Urothelium cell line (cell line): ENCODE data around the gene ASXL2.

Source experiments
- DNase-seq: peaks from one replicate; pipeline ENCODE4 v3.0.0; 2011; ENCODE audit warnings: low spot score, mixed read lengths
- FAIRE-seq: peaks from 2 replicates; lab custom pipeline; 2011; peaks lifted over from hg19 to GRCh38; lab: Jason Lieb, UNC

Gene ASXL2

GRCh38 chr2:25698752-25699151, 179.5 kb downstream of the ASXL2 start:
- FAIRE-seq (no peak), DNase-seq (no peak)

- no peak for FAIRE-seq
- DNase-seq, result no peak
Observed at GRCh38 chr2:25697559-25698341, 180.5 kb downstream of the ASXL2 start.

DNA sequence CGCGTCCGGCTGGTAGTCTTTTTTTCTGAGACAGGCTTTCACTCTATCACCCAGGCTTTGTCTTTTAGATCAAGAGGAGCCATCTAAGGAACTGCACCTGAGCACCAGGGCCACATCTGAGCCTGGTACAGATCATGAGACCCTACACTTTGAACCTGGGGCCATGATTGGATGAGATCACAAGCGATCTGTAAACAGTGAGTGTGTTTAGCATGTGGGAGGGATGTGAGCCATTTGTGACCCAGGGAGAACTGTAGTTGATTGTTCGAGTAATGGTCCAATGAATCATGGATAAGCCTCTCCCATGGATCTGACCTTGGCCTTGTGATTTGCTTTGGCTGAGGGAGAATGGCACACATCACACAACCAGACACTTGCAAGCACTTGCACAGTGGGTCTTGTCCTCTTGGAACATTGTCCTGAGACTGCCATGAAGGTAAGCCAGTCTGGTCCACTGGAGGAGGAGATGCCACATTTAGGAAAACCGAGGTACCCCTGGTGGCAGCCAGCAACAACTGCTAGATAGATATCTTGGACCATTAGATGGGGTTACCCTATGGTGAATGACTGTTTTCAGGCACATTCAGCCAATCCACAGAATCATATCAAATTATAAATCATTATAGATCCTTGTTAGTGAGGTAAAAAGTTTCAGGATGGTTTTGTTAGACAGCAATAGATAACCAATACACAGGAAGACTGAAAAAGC, 185.4 kb downstream of the ASXL2 start:
- FAIRE-seq (no peak), DNase-seq (no peak)

DNA sequence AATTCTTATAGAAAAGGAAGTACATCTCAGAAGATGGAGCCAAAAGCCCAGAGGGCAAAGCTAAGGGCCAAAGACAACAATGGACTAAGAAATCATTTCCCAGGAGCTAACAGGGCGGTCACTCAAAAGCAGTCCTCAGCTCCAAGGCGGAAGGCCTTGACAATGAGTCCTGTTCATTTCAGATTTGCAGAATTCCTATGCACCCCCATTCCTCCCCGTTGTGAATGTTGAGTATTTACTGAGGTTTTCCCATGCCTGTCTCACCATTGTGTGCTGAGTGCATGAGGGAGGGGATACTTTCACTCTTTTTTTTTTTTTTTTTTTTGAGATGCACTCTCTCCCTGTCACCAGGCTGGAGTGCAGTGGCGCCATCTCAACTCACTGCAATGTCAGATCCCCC, 186.1 kb downstream of the ASXL2 start:
- FAIRE-seq (no peak), DNase-seq (no peak)

DNA sequence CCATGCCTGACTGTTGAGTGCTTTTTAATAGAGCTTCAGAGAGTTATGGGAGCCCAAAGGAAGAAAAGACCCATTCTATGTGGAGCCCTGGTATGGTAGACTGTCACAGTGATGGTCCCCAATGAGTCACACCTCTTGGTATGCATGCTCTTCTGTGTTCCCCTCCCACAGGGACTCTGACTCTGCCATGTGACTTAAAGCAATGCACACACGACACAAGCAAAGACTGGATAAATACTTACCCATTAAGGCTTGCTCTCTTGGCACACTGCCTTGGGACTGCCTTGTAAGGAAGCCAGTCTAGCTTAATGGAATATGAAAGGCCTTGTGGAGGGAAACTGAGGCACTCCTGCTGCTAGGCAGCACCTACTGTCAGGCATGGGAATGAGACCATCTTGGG, 188.2 kb downstream of the ASXL2 start:
- DNase-seq, result peak; percentile 45
- FAIRE-seq, result peak; percentile 5

GRCh38 chr2:25688236-25688635, 190.1 kb downstream of the ASXL2 start:
- FAIRE-seq, result no peak

DNA sequence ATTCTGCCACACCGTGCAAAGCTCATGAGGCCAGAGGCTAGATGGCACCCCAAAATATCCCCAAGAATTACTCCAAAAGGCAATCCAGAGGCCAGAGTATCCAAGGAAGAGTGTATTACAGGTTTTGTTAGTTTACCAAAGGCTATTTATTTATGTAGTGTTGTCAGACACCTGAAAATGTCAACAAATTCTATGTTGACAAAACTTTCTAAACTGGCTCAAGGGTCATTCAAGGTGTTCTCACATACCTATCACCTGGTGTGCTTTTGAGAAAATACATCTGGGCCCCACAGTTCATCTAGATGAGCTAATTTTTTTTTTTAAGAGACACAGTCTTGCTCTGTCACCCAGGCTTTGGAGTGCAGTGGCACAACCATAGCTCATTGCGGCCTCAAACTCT, 192.5 kb downstream of the ASXL2 start:
- FAIRE-seq (no peak), DNase-seq (no peak)

More at GRCh38 chr2:25688236-25688635, 190.1 kb downstream of the ASXL2 start:
- no peak for DNase-seq

DNA sequence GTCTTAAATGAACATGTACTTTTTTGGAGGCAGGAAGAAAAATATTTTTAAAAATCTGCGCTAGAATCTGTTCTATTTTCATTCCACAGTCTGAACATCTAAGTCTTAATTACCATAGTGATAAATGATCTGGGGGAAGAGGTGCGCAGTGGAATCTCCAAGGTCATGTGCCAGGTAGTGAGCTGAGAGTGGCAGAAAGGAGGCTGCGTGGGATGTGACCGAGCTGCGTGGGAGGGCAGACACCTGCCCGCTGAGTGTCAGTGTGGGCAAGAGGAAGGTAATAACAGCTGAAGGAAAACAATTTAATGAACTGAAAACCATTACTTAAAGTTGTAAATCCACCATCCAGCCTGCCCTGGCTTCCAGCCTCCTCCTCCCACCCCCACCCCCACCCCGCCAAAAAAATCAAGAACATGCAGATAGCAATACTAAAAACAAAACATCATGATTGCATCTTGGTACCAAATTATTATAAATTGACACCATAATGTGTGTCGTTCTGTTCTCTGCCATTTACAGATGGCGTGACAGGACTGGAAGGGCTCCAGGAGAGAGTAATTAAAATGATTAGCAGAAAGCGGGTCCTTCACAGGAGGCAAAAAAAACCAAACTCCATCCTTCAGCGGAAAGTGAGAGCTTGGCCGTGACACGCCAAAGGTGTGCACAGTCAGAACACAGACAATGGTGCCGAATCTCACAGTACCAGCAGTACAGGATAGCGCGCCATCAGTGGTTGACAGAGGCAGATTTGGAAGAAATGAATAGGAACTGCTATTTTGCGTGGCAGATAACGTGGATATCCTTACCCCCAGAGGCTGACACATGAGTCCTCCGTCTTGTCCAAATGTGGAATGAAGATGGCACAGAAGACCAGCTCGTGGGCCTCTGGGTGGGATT, 193.5 kb downstream of the ASXL2 start:
- no peak for DNase-seq
- no peak for FAIRE-seq
